ENCODE data around the gene GALK2.
A peak's percentile ranks its signal among the peaks of the same experiment; 100 is the strongest.

Gene GALK2

GRCh38 chr15:49169880-49170597, at the start of gene GALK2:
Gene GALK2, plus strand, starts transcription at chr15:49170247. Its CDS starts 76 bp downstream, at chr15:49170323.
- DNase-seq: peak; percentile 73

GRCh38 chr15:49120832-49121231, 49.2 kb upstream of the GALK2 start:
- no peak for DNase-seq

DNA sequence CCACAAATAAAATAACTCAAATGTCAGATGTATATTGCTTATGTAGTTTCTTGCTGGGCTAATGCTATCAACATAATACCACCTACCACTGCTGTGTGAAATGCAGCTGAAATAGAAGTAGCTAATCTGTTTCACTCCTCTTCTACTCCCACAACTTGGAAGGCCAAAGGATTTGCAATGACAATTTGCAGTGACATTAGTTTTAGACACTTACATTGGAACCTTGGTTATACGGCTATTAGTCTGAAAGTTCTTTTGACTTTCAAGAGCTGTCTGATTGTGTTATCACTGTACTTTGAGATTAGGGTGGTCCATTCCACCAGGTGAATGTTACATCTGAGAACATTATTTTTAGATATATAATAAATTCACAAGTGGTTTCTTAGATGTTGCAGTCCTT, 48.1 kb upstream of the GALK2 start:
- DNase-seq: no peak

DNA sequence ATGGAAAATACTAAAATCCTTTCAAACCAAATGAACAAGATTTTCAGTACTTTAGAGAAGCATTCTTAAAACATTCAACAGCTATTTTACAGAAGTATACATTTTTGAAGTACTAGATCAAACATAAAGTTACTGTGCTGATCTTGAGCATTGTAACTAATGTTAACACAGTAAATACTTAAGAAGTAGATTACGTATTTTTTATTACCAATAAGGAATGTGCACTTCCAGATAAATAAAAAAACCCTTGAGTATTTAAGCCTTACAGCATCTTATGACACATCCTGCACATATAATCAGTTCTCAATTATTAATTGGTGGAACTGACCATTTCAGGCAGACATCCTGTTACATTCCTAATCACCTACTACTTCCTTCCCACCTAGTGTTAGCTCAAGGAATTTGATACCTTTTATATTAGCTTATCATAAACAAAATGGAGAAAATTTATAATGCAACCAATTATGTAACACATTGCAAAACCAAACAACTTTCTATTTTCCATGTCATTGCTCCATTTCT, 47.4 kb upstream of the GALK2 start:
- no peak for DNase-seq

GRCh38 chr15:49124371-49124770, 45.7 kb upstream of the GALK2 start:
- no peak for DNase-seq

GRCh38 chr15:49131403-49131802, 38.6 kb upstream of the GALK2 start:
- no peak for DNase-seq

DNA sequence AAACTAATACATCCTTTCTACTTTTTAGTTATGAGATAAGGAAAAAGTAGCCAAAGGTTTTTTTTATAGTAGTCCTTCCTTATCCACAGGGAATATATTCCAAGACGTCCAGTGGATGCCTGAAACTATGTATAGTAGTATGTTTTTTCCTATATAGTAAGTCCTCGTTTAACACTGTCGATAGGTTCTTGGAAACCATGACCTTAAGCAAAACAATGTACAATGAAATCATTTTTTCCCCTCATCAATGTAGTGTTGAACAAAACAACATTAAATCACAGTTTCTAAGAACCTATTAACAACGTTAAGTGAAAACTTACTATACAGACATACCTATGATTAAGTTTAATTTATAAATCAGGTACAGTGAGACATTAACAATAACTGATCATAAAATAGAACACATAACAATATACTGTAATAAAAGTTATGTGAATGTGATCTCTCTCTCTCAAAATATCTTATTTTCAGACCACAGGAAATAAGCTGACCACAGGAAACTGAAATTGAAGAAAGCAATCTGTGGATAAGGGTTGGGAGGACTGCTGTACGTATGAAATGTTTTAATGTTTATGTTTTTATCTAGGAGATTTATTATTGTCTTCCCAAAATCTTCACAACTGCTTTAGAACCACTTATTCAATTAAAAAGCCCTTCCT, 35.2 kb upstream of the GALK2 start:
- DNase-seq: no peak

GRCh38 chr15:49135342-49135857, 34.6 kb upstream of the GALK2 start:
- DNase-seq: no peak

DNA sequence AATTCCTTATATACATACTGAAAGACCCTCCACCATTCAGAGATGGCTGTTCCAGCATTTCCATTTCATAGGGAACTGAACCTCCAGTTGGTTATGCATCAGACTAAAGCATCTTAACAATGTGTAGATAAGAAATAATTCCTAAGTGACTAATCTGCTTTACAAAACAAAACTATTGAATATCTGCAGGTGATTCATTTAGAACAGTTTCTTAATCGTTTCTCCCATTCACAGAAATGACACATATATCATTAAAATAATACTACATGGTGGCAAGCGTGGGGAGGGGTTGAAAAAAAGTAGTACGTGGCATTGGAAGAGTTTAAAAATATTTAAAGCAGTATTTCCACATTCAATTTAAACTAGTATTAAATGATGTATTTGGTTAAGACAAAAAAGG, 34.1 kb upstream of the GALK2 start:
- DNase-seq: no peak

DNA sequence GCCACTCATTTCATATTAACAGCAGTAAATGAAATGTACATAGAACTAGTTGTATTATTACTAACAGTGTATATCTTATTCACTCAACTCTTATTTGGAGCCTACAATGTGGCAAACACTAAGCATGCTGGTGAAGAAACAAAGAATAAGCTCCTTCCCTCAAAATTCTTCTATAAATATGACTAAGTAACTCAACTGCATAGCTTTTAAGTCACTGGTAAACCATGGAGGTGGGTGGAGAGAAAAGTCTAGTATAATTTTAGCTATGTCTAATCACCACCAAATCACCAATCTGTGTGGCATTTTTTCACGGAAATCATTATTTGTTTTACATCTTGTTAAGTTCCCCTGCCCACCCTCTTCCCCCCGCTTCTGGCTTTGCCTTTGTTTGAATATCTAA, 32.2 kb upstream of the GALK2 start:
- no peak for DNase-seq

- DNase-seq: peak; percentile 16
Measured at GRCh38 chr15:49145651-49146609, 24.1 kb upstream of the GALK2 start.

DNA sequence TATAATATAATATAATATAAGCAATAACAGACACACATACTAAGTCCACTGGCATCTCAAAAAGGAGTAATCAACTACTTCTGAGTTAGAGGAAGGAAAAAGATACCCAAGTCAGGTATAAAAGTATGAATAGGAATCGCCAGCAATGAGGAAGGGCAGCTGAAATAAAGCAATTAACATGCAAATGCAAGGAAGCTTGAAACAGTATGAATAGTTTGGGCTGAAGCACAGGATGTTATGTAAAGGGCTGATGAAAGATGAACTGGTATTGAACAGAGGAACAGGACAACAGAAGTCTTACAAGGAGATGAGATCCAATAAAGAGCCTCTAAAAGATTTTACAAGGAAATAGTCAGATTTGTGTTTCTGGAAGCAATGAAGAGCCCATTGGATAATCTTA, 21.7 kb upstream of the GALK2 start:
- no peak for DNase-seq

- no peak for DNase-seq
Measured at GRCh38 chr15:49148727-49149126, 21.3 kb upstream of the GALK2 start.

GRCh38 chr15:49151831-49152230, 18.2 kb upstream of the GALK2 start:
- DNase-seq: no peak

GRCh38 chr15:49152552-49153312, 17.3 kb upstream of the GALK2 start:
- DNase-seq: no peak

DNA sequence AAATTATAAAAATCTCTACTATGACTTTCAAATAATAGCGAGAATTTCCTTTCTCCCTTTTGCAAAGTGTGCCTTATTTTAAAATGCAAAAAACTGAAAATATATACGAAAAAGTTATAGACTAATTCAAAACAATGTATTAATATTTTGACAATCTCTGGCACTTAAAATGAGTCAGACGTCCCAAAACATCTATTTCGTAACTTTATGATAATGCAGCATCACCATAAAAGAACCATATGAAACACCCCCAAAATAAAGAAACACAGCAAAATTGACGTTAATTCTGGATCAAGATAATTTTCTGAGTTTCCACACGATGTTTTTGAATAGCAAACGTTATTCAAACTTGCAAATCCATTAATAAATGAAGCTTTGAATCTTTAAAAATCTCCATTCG, 15.7 kb upstream of the GALK2 start:
- DNase-seq: no peak

DNA sequence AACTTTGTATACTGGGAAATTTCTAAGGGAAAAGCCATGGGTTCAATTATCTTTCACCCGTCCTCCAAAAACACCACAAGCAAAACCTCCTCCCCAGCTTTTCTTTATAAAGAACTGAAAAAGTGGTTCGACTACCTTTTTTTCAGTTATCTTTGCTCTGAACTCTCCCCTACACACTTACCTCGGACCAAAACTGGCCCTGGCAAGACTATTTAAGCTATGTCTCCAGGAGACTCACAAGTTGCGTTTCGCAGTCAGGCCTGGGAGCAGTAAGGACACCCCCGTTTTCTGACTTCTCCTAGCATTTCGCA, 15.3 kb upstream of the GALK2 start:
- no peak for DNase-seq

DNA sequence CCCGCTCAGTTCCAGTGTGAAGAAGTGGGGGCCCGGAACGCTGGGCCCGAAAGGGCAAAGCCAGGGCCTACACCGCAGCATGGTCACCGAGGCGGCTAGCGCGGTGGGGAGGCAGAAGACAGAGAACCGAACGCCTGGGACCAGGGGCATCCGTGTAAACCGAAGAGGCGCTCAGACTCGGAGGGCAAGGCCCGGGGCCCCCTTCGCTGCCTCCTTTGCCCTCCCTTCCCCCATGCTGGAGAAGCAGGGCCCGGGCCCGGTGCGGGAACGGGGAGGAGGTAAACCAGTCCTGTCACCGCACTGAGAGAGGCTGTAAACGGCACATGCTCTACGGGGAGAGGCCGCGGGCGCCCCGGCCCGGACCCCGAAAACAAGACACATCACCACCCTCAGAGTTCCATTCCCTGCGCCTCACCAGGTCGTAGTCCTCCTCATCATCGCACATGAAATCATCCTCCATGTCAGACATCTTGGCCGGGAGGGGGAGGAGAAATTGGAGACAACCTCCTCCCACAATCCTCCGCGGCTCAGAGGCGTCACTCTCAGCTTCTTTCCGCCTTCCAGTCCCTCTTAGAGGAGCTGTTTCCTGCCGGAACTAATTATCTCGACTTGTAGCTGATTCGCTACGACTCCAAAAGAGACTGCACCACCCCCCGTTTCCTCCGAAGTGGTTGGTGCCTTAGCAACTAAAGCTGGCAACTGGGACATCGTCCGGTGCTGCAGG, 14.8 kb upstream of the GALK2 start, which contains the start of gene COPS2:
Gene COPS2 (minus strand): TSS at position 490 of the 724 bp plus-strand sequence. CDS start 21 bp downstream, at position 469.
- DNase-seq: peak; percentile 89

GRCh38 chr15:49155834-49156627, 14.0 kb upstream of the GALK2 start:
- no peak for DNase-seq

DNA sequence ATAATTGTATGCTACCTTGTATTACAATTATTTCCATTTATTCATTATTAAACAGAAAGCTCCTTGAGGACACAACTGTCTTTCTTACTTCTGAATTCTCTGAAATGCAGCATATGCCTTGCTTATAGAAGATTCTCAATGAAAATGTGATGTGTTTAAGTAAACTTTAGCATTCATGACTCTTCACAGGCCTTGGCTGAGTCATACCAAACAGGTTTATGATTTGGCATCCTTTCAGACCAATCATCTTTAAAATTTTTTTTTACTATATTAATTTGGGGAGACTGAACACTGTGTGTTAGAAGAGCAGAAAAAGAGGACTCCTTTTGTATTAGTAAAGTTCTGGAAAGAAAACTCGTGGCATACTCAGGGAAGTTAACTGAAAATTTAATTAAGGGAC, 6.4 kb upstream of the GALK2 start:
- DNase-seq: no peak

DNA sequence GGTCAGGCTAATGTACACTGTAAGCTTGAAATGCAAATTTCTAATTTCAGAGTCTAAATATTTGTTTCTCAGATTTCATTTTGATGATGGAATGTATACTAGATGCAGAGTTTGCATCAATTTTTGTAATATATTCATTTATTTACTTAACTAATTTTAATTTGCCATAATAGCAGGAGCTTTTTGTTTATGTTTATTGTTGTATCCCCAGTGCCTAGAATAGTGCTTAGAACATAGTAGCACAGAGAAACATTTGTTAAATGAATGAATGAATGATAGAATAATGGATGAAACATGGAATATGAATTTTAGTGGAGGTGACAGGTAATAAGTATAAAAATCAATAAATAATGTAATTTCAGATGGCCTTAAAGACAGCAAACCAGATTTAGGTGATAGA, 5.2 kb upstream of the GALK2 start:
- DNase-seq: no peak

Data from activated CD4-positive, alpha-beta T cell treated with anti-CD3 and anti-CD28 coated beads, Interleukin-2, amount 50 U/mL, for 1 hour (primary cell).